ENCODE results near the gene PDE11A.

Gene PDE11A

GRCh38 chr2:177728920-177729319 lies 343.7 kb downstream of the PDE11A start:
- DNase-seq (no peak), ATAC-seq (ENCODE audit: insufficient read depth, low read depth) (no peak)
- no peaks in the 10 kb centered on the region for H3K27me3 ChIP-seq (ENCODE audit: insufficient read depth, low read length, poor library complexity)
- H3K4me2 ChIP-seq (ENCODE audit: insufficient read depth, low read length): no peak overlapping the region
- no peak overlapping the region for H3K9ac ChIP-seq (ENCODE audit: low read depth, low read length)
- no peaks in the 10 kb centered on the region for H4K20me1 ChIP-seq (ENCODE audit: insufficient read depth, low read length)
- H2AFZ ChIP-seq (ENCODE audit: low read depth, low read length): no peak overlapping the region
- no peaks in the 10 kb centered on the region for H3K36me3 ChIP-seq (ENCODE audit: insufficient read depth, low read length)
- no peak overlapping the region for H3K27ac ChIP-seq (ENCODE audit: low read length)
- no peak overlapping the region for H3K4me3 ChIP-seq (ENCODE audit: low read depth in 1 of 2, low read length in 2 of 2)
- no peak for TF ChIP-seq EZH2 (IDR thresholded peaks at IDR 0.05; ENCODE audit: borderline replicate concordance, low read depth, low read length, severe bottlenecking)
- no peak for TF ChIP-seq CTCF (IDR thresholded peaks at IDR 0.05; ENCODE audit: borderline replicate concordance, extremely low read depth, low read length, poor library complexity, severe bottlenecking)
- no peaks in the 10 kb centered on the region for H3K9me3 ChIP-seq (ENCODE audit: insufficient read depth, low read length, severe bottlenecking)
- no peaks in the 10 kb centered on the region for H3K79me2 ChIP-seq (ENCODE audit: insufficient read depth, low read length)
- H3K4me1 ChIP-seq (ENCODE audit: insufficient read depth, low read length): peaks cover 11% of the 10 kb centered on the region

DNA sequence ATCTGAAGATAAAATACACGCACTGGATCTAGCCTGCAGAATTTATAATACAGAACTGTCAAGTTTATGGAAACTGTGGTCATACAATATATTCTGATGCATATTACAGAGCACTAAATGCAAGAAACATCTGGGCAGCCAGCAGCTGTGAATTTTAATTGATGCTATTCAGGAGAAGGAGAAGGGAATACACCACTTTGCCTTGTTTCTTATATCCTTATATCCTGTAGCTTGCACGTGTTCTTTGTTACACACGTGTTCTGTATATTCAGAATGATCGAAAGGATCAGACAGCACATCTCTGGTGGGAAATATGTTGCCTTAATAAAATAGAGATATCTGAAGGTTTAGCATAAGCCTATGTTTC lies 344.2 kb downstream of the PDE11A start:
- no peaks in the 10 kb centered on the region for H3K27me3 ChIP-seq (ENCODE audit: insufficient read depth, low read length, poor library complexity)
- peaks cover 11% of the 10 kb centered on the region for H3K4me1 ChIP-seq (ENCODE audit: insufficient read depth, low read length)

GRCh38 chr2:177727577-177728398 lies 344.8 kb downstream of the PDE11A start:
- Histone ChIP-seq H3K27ac (ENCODE audit: low read length) (no peak overlapping the region), H4K20me1 (ENCODE audit: insufficient read depth, low read length) (no peaks in the 10 kb centered on the region), H3K4me2 (ENCODE audit: insufficient read depth, low read length) (no peak overlapping the region), H2AFZ (ENCODE audit: low read depth, low read length) (no peak overlapping the region), H3K9me3 (ENCODE audit: insufficient read depth, low read length, severe bottlenecking) (no peaks in the 10 kb centered on the region), H3K4me3 (ENCODE audit: low read depth in 1 of 2, low read length in 2 of 2) (no peak overlapping the region), H3K27me3 (ENCODE audit: insufficient read depth, low read length, poor library complexity) (no peaks in the 10 kb centered on the region), H3K4me1 (ENCODE audit: insufficient read depth, low read length) (peaks cover 11% of the 10 kb centered on the region), H3K79me2 (ENCODE audit: insufficient read depth, low read length) (no peaks in the 10 kb centered on the region), H3K9ac (ENCODE audit: low read depth, low read length) (no peak overlapping the region), H3K36me3 (ENCODE audit: insufficient read depth, low read length) (no peaks in the 10 kb centered on the region)
- no peak for TF ChIP-seq CTCF (IDR thresholded peaks at IDR 0.05; ENCODE audit: borderline replicate concordance, extremely low read depth, low read length, poor library complexity, severe bottlenecking)
- TF ChIP-seq EZH2 (IDR thresholded peaks at IDR 0.05; ENCODE audit: borderline replicate concordance, low read depth, low read length, severe bottlenecking): no peak
- ATAC-seq (ENCODE audit: insufficient read depth, low read depth): no peak
- DNase-seq: no peak

More for the DNA sequence above, 344.2 kb downstream of the PDE11A start:
- no peak overlapping the region for H2AFZ ChIP-seq (ENCODE audit: low read depth, low read length)
- no peak overlapping the region for H3K9ac ChIP-seq (ENCODE audit: low read depth, low read length)
- no peaks in the 10 kb centered on the region for H3K9me3 ChIP-seq (ENCODE audit: insufficient read depth, low read length, severe bottlenecking)
- no peaks in the 10 kb centered on the region for H3K36me3 ChIP-seq (ENCODE audit: insufficient read depth, low read length)
- ATAC-seq (ENCODE audit: insufficient read depth, low read depth) (no peak), DNase-seq (no peak)
- H3K4me2 ChIP-seq (ENCODE audit: insufficient read depth, low read length): no peak overlapping the region
- TF ChIP-seq EZH2 (IDR thresholded peaks at IDR 0.05; ENCODE audit: borderline replicate concordance, low read depth, low read length, severe bottlenecking): no peak
- no peak for TF ChIP-seq CTCF (IDR thresholded peaks at IDR 0.05; ENCODE audit: borderline replicate concordance, extremely low read depth, low read length, poor library complexity, severe bottlenecking)
- no peak overlapping the region for H3K4me3 ChIP-seq (ENCODE audit: low read depth in 1 of 2, low read length in 2 of 2)
- no peaks in the 10 kb centered on the region for H3K79me2 ChIP-seq (ENCODE audit: insufficient read depth, low read length)
- no peaks in the 10 kb centered on the region for H4K20me1 ChIP-seq (ENCODE audit: insufficient read depth, low read length)
- no peak overlapping the region for H3K27ac ChIP-seq (ENCODE audit: low read length)

All from DND-41 (cell line).